Astrocyte (in vitro differentiated cells and primary cell): ENCODE data around the gene SLC37A4.

Source experiments
- CTCF ChIP-seq: IDR thresholded peaks from 2 replicates; pipeline ENCODE4 v1.5.1; 2011; ENCODE audit warnings: low read depth, mild to moderate bottlenecking, inconsistent platforms, low read length, moderate library complexity; ENCODE audit not compliant: insufficient read depth
- EZH2 ChIP-seq: IDR thresholded peaks from 2 replicates; pipeline ENCODE4 v1.6.1; 2012; ENCODE audit warnings: mild to moderate bottlenecking, low read length, inconsistent platforms; ENCODE audit not compliant: insufficient read depth

GRCh38 chr11:119029340-119030028 is 1.2 kb downstream of the SLC37A4 start:
- TF ChIP-seq CTCF (no peak), EZH2 (no peak)
